Stimulated activated memory B cell treated with anti-CD40 and anti-IgM and Interleukin-4, amounts not matched to agents 10 μg/mL and 1 μg/mL and 100 μg/mL, for 72 hours (primary cell): Measurements from ENCODE around the gene SPINK6.

Source experiments
- ATAC-seq: fragments of 150-1000 bp; cut with Tn5 transposase; 2 replicates; pipeline ENCODE4 v1.10.0; 2021
- H3K27ac Mint-ChIP-seq: one replicate; pipeline ENCODE4 v1.8.0; 2022; ENCODE audit warnings: mild to moderate bottlenecking, mixed read lengths
- H3K27me3 Mint-ChIP-seq: one replicate; pipeline ENCODE4 v1.8.0; 2022; ENCODE audit warnings: mixed read lengths
- H3K36me3 Mint-ChIP-seq: one replicate; pipeline ENCODE4 v1.8.0; 2022; ENCODE audit warnings: mixed read lengths
- H3K4me1 Mint-ChIP-seq: one replicate; pipeline ENCODE4 v1.8.0; 2022; ENCODE audit warnings: mixed read lengths
- H3K4me3 Mint-ChIP-seq: one replicate; pipeline ENCODE4 v1.8.0; 2022; ENCODE audit warnings: mild to moderate bottlenecking, moderate library complexity, mixed read lengths
- H3K9me3 Mint-ChIP-seq: one replicate; pipeline ENCODE4 v1.8.0; 2022; ENCODE audit warnings: mixed read lengths

SPINK6 gene

GRCh38 chr5:148205044-148205806 is 2.4 kb downstream of the SPINK6 start:
- Mint-ChIP-seq H3K4me1 (no peaks in the 10 kb centered on the region), H3K4me3 (no peak overlapping the region), H3K27me3 (no peaks in the 10 kb centered on the region), H3K9me3 (no peaks in the 10 kb centered on the region), H3K36me3 (no peaks in the 10 kb centered on the region), H3K27ac (no peak overlapping the region)
- no peak for ATAC-seq

GRCh38 chr5:148205865-148206264 is 3.0 kb downstream of the SPINK6 start:
- Mint-ChIP-seq H3K36me3 (no peaks in the 10 kb centered on the region), H3K9me3 (no peaks in the 10 kb centered on the region), H3K4me3 (no peak overlapping the region), H3K4me1 (no peaks in the 10 kb centered on the region), H3K27ac (no peak overlapping the region), H3K27me3 (no peaks in the 10 kb centered on the region)
- ATAC-seq, result no peak

- ATAC-seq, result no peak
- Mint-ChIP-seq H3K9me3 (no peaks in the 10 kb centered on the region), H3K27ac (no peak overlapping the region), H3K4me1 (no peaks in the 10 kb centered on the region), H3K36me3 (no peaks in the 10 kb centered on the region), H3K4me3 (no peak overlapping the region), H3K27me3 (no peaks in the 10 kb centered on the region)
These were observed 3.8 kb downstream of the SPINK6 start for GRCh38 chr5:148206620-148207019.

DNA sequence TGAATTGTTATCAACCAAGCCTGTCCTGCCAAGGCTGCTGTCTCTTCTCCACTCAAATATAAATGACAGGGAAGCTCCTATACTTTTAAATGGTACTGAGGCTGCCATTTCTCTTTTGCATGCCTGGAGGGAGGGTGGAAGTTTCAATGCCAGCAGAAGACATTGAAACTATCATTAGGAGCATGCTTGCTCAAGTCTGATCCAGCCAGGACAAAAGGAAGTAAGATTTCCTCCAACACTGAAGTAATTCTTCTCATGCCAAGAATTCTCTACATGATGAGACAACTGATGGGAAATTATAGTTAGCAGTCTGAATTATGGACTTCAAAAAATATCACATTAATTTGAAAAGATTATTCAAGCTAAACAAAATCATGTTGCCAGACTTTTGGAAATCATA is 5.4 kb downstream of the SPINK6 start:
- no peak for ATAC-seq
- Mint-ChIP-seq H3K9me3 (no peaks in the 10 kb centered on the region), H3K27ac (no peak overlapping the region), H3K4me3 (no peak overlapping the region), H3K27me3 (no peaks in the 10 kb centered on the region), H3K36me3 (no peaks in the 10 kb centered on the region), H3K4me1 (no peaks in the 10 kb centered on the region)

GRCh38 chr5:148209151-148209770 is 6.4 kb downstream of the SPINK6 start:
- Mint-ChIP-seq H3K27me3 (no peaks in the 10 kb centered on the region), H3K4me1 (no peaks in the 10 kb centered on the region), H3K9me3 (no peaks in the 10 kb centered on the region), H3K27ac (no peak overlapping the region), H3K4me3 (no peak overlapping the region), H3K36me3 (no peaks in the 10 kb centered on the region)
- ATAC-seq, result no peak

DNA sequence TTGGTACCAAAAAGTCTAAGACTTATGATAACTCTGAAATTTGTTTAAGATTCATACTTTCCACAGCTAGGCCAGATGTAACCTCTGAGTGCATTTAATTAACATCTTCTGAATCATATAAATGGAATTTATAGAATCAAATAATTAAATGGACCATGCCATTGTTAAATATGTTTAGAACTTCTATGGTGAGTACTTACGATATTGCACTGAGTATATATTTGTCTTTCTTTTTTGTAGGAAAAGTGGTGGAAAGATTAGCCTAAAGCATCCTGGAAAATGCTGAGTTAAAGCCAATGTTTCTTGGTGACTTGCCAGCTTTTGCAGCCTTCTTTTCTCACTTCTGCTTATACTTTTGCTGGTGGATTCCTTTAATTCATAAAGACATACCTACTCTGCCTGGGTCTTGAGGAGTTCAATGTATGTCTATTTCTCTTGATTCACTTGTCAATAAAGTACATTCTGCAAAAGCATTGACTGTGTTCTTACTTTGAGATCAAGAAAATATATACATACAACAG is 11.9 kb downstream of the SPINK6 start:
- H3K4me1 Mint-ChIP-seq, result no peaks in the 10 kb centered on the region
- no peak for ATAC-seq
- H3K27ac Mint-ChIP-seq, result no peak overlapping the region
- no peaks in the 10 kb centered on the region for H3K36me3 Mint-ChIP-seq
- H3K9me3 Mint-ChIP-seq, result peaks cover 2% of the 10 kb centered on the region
- H3K27me3 Mint-ChIP-seq, result no peaks in the 10 kb centered on the region
- no peak overlapping the region for H3K4me3 Mint-ChIP-seq

DNA sequence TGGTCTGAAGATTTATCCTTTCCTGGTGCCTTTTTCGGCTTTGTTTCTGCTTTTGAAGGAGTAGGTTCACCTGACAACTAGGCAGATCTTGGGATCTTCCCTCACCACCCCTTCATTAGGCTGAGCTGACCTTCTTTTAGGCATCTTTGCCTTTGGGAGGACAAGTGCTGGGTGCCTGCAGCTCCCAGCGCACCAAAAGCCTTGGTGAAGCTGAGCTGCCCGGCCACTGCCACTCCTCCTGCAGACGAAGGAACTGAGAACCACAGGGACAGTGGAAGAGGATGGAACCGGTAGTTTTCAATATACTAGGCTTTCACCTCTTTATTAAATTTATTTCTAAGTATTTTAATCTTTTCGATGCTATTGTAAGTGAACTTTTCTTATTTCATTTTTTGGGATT is 18.7 kb downstream of the SPINK6 start:
- no peaks in the 10 kb centered on the region for H3K36me3 Mint-ChIP-seq
- no peaks in the 10 kb centered on the region for H3K4me1 Mint-ChIP-seq
- H3K4me3 Mint-ChIP-seq, result no peak overlapping the region
- H3K27ac Mint-ChIP-seq, result no peak overlapping the region
- H3K9me3 Mint-ChIP-seq, result peaks cover 2% of the 10 kb centered on the region
- ATAC-seq, result no peak
- peaks cover 16% of the 10 kb centered on the region for H3K27me3 Mint-ChIP-seq

DNA sequence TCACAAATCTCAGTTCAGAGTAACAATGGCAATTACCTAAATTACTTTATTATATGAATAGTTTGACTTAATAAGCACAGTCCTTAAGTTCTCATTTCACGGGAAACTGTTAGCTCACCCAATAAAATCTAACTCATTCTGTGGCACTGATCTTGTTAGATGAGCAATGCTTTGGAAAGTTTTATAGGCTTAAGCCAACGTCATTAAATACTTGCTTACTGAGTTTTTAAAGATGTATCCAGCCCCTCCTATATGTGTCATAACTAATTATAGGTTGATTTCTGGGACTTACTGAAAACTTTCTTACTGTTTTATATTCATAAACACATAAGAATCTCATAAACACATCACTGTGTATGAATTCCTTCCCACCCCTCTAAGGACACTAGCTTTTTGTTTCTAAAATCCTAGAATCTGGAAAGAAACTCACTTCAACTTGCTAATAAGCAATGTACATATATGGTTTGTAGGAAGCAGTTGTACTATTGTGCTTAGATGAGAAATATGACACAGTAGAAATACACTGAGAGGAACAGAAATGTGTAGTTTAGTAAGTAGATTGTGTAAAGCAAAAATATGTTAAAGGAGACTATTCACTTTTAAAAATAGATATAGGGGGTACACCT is 21.4 kb downstream of the SPINK6 start:
- Mint-ChIP-seq H3K4me3 (no peak overlapping the region), H3K27ac (no peak overlapping the region), H3K36me3 (no peaks in the 10 kb centered on the region), H3K27me3 (peaks cover 28% of the 10 kb centered on the region), H3K4me1 (no peaks in the 10 kb centered on the region), H3K9me3 (no peaks in the 10 kb centered on the region)
- no peak for ATAC-seq

DNA sequence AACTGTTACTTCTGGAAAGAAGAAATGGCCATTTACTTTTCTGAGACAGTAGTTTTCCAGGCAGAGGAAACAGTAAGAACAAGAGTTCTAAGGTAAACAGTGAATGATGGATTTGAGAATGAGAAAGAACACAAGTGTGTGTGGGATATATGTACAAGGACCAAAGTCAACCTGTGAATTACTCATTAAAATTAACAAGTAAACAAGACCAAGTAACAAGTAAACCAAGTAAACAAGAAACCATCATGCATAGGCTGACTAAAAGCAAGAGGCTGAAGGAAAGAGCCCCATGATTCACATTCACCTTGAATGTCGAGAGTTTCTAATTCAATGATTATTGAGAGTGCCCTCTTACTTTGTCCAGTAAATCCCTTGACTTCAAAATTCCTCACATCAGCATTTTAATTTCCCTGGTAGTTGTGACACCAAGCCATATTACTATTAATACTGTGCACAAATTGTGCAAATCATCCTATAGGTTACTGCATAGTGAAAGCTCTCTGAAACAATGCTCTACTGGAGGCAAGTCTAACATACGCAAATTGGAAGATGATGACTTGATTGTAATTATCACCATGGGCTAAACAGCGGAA is 25.6 kb downstream of the SPINK6 start:
- H3K4me3 Mint-ChIP-seq, result no peak overlapping the region
- no peaks in the 10 kb centered on the region for H3K4me1 Mint-ChIP-seq
- no peak for ATAC-seq
- no peaks in the 10 kb centered on the region for H3K9me3 Mint-ChIP-seq
- no peak overlapping the region for H3K27ac Mint-ChIP-seq
- H3K36me3 Mint-ChIP-seq, result no peaks in the 10 kb centered on the region
- H3K27me3 Mint-ChIP-seq, result peaks cover 28% of the 10 kb centered on the region

GRCh38 chr5:148229840-148230239 is 27.0 kb downstream of the SPINK6 start:
- H3K27ac Mint-ChIP-seq, result no peak overlapping the region
- no peak overlapping the region for H3K4me3 Mint-ChIP-seq
- peaks cover 28% of the 10 kb centered on the region for H3K27me3 Mint-ChIP-seq
- no peaks in the 10 kb centered on the region for H3K9me3 Mint-ChIP-seq
- H3K4me1 Mint-ChIP-seq, result no peaks in the 10 kb centered on the region
- ATAC-seq, result no peak
- no peaks in the 10 kb centered on the region for H3K36me3 Mint-ChIP-seq

DNA sequence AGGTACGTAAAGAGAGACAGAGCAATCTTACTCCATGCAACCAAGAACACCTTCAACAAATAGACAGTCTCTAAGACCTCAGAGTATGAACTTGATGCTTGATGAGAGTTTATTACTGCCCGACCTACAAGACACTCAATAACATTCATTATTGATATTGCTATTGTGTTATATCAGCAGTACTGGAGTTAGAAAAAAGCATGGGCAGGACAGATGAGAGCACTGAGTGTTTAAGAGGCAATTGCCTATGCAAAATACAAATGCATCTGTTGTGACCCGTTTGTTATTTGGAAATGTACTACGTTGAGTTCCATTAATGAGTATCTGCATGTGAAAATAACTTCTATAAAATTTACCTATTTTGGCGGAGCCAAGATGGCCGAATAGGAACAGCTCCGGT is 27.4 kb downstream of the SPINK6 start:
- no peak overlapping the region for H3K4me3 Mint-ChIP-seq
- no peaks in the 10 kb centered on the region for H3K9me3 Mint-ChIP-seq
- peaks cover 25% of the 10 kb centered on the region for H3K27me3 Mint-ChIP-seq
- H3K36me3 Mint-ChIP-seq, result no peaks in the 10 kb centered on the region
- no peak for ATAC-seq
- H3K4me1 Mint-ChIP-seq, result no peaks in the 10 kb centered on the region
- no peak overlapping the region for H3K27ac Mint-ChIP-seq

- H3K27ac Mint-ChIP-seq, result no peak overlapping the region
- H3K4me3 Mint-ChIP-seq, result no peak overlapping the region
- no peak for ATAC-seq
- no peaks in the 10 kb centered on the region for H3K27me3 Mint-ChIP-seq
- no peaks in the 10 kb centered on the region for H3K9me3 Mint-ChIP-seq
- H3K4me1 Mint-ChIP-seq, result no peaks in the 10 kb centered on the region
- H3K36me3 Mint-ChIP-seq, result no peaks in the 10 kb centered on the region
These were observed 35.1 kb downstream of the SPINK6 start for GRCh38 chr5:148237785-148238417.

GRCh38 chr5:148238418-148238794 is 35.6 kb downstream of the SPINK6 start, which contains the start of gene MARCOL:
MARCOL (plus strand) TSS chr5:148238525; CDS start chr5:148238598, 73 bp downstream.
- Mint-ChIP-seq H3K4me3 (no peak within 1 kb of the TSS), H3K36me3 (no peaks in the 10 kb centered on the region), H3K4me1 (no peaks in the 10 kb centered on the region), H3K27ac (no peak within 1 kb of the TSS), H3K9me3 (no peaks in the 10 kb centered on the region), H3K27me3 (no peaks in the 10 kb centered on the region)
- no peak for ATAC-seq

DNA sequence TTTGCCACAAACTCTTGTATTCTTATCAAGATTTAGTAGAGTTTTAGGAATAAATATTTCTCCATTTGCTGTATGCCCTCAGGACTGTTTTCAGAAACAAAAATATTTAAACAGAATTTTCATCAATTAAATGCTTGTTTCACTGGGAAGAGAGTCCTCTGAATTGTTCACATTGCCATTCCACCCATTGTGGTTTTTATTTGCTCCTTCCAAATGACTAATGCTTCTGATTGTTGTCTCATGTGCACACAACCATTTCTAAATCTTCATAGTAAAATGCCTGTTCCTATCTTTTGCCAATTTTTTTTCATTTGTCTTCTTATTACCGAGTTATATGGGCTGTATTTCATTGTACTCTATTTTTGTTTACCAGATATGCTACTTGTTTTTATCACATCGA is 46.1 kb downstream of the SPINK6 start:
- Mint-ChIP-seq H3K27ac (no peak overlapping the region), H3K27me3 (no peaks in the 10 kb centered on the region), H3K9me3 (peaks cover 7% of the 10 kb centered on the region), H3K4me1 (no peaks in the 10 kb centered on the region), H3K4me3 (no peak overlapping the region), H3K36me3 (no peaks in the 10 kb centered on the region)
- no peak for ATAC-seq

- H3K36me3 Mint-ChIP-seq, result no peaks in the 10 kb centered on the region
- H3K4me1 Mint-ChIP-seq, result no peaks in the 10 kb centered on the region
- H3K4me3 Mint-ChIP-seq, result no peak overlapping the region
- peaks cover 22% of the 10 kb centered on the region for H3K9me3 Mint-ChIP-seq
- no peak overlapping the region for H3K27ac Mint-ChIP-seq
- ATAC-seq, result no peak
- no peaks in the 10 kb centered on the region for H3K27me3 Mint-ChIP-seq
These were observed 52.6 kb downstream of the SPINK6 start for GRCh38 chr5:148255456-148255855.
